Astrocyte of the cerebellum (primary cell): ENCODE measurements around the gene SLC18B1.

Experiments used
- DNase-seq: peaks from one replicate; pipeline ENCODE4 v3.0.0-alpha.2; 2011; ENCODE audit warnings: low read depth
- H3K4me3 ChIP-seq: 2 replicates; pipeline ENCODE4 v1.5.1; 2011; ENCODE audit warnings: mild to moderate bottlenecking, low read depth, low read length, moderate library complexity
- in situ Hi-C: cut with HindIII; loops from 2 replicates; pipeline ENCODE4 v1.10.0; 2017; ENCODE audit warnings: low sequenced_read_pairs
- TF ChIP-seq, protein P1 (sequence below): IDR thresholded peaks from 2 replicates; pipeline ENCODE4 v1.5.1; 2012; ENCODE audit warnings: low read length, low read depth, moderate library complexity, mild to moderate bottlenecking; ENCODE audit errors: missing control alignments

Gene SLC18B1

DNA sequence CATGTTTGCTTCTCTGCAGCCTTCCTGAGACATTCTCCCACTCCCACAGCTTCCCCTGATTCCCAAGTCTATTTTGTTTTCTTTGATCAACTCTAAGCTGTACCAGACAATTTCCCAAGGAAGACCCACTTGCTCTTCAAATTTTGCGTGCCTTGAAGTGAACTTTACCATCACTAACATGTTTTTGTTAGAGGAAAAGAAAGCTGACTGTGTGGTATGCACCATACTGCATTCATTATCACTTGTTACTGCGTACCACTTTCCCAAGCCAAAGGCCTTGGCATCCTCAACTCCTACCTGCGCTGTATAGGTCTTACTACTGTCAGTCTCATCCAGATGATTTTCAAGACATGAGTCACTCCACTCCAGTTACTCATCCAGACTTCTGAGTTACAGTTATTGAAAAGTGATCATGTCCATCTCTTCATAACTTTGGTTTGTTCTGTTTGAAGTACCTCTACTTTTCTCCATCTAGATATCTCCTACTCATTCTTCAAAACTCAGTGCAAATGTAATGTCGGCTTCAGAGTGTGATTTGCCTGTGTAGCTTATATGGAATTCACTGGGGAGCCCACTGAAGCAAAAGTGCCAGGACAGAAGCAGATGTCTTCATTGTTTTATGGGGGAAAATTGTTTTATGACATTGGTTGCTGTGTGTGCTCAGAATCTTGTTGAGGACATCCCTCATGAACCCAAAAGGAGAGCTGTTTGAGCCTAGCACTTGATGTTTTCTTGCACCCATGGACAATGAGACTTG lies 21.1 kb upstream of the SLC18B1 start:
- DNase-seq, result no peak
- H3K4me3 ChIP-seq, result no peak overlapping the region
- TF ChIP-seq, protein P1, sequence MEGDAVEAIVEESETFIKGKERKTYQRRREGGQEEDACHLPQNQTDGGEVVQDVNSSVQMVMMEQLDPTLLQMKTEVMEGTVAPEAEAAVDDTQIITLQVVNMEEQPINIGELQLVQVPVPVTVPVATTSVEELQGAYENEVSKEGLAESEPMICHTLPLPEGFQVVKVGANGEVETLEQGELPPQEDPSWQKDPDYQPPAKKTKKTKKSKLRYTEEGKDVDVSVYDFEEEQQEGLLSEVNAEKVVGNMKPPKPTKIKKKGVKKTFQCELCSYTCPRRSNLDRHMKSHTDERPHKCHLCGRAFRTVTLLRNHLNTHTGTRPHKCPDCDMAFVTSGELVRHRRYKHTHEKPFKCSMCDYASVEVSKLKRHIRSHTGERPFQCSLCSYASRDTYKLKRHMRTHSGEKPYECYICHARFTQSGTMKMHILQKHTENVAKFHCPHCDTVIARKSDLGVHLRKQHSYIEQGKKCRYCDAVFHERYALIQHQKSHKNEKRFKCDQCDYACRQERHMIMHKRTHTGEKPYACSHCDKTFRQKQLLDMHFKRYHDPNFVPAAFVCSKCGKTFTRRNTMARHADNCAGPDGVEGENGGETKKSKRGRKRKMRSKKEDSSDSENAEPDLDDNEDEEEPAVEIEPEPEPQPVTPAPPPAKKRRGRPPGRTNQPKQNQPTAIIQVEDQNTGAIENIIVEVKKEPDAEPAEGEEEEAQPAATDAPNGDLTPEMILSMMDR, result no peak
- in situ Hi-C loops, result loop anchor here (5.0 kb wide), 1 partner anchor 98 kb away; no protein-coding TSS in a partner anchor

DNA sequence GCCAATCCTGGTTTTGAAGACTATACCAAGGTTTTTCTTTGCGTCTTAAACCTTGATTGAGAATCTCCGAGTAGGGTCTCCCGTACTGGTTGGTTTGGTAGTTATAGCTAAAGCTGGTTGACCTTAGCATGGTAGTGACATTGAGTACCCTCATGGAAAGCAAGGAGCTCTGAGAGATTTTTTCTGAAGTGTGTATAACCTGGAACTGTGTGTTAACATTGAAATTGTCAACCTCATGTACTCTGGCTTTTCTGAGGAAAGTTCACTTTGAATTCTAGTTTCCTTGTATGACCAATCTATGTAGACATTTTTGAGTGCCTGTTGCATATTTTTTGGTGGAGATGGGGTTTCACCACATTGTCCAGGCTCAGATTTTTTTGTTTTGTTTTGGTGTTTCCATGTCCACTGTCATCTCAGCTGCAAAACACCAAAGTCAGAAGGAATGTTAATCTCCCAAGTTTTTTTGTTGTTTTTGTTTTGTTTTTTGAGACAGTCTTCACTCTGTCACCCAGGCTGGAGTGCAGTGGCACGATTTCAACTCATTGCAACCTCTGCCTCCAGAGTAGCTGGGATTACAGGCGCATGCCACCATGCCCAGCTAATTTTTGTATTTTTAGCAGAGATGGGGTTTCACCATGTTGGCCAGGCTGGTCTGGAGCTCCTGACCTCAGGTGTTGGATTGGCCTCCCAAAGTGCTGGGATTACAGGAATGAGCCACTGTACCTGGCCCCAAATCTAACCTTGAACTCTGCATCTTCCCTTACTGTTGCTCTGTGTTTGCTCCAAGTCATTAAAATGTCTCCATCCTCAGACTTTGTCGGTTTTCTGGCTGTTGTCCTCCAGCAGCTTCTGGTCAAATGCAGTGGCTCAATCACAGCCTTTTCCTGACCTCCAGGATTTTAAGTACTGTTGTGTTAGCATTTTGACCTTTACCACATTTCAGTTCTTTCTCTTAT lies 20.2 kb upstream of the SLC18B1 start:
- DNase-seq, result no peak
- TF ChIP-seq, protein P1, result no peak
- H3K4me3 ChIP-seq, result no peak overlapping the region
- in situ Hi-C loops, result no loop called here

DNA sequence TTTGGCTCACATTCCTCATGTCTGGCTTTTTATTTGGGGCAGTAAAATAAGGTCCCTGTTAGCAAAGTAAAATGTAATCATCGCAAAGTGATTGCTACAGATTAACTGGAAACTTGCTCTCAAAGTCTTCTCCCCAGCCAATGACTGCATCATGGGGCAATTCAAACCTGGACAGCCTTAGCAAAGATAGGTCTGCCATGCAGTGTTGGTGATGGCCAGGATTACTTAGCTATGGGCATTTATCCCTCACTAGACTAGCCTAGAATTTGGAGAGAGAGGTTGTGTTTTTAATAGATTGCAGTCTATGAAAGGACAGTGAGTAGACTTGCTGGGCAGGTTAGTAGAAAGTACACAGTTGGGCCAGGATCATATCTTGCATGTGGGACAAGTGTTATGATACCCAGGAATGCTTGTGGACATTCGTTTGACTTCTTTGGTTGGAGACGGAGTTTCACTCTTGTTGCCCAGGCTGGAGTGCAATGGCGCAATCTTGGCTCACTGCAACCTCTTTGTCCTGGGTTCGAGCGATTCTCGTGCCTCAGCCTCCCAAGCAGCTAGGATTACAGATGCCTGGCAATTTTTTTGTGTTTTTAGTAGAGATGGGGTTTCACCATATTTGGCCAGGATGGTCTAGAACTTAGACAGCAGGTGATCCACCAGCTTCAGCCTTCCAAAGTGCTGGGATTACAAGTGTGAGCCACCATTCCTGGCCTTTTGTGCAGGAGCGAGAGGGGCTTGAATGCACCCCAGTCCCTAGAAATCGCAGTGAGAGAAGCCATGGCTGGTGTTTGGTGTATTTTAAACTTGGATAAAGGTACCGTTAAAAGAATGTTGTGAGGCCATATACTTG lies 19.3 kb upstream of the SLC18B1 start:
- in situ Hi-C loops, result no loop called here
- TF ChIP-seq, protein P1, result no peak
- DNase-seq, result no peak
- H3K4me3 ChIP-seq, result no peak overlapping the region

DNA sequence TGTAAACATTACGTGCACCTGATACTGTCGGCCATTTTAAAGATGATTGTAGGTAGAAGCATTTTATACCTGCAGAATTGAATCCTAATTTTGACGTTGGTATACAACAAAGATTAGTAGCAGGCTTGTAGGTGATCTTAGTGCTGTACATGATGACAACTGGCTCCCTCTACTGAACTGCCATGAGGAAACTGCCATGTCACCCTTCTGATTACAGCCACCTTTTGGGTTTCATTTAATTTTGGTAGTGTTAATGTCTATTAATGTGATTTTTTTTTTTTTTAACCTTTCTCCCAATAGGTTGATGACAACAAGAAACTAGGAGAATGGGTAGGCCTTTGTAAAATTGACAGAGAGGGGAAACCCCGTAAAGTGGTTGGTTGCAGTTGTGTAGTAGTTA lies 18.2 kb upstream of the SLC18B1 start:
- no peak for DNase-seq
- in situ Hi-C loops, result no loop called here
- no peak overlapping the region for H3K4me3 ChIP-seq
- TF ChIP-seq, protein P1, result no peak

GRCh38 chr6:132814716-132815570 lies 16.5 kb upstream of the SLC18B1 start:
- H3K4me3 ChIP-seq, result peak overlapping the region; percentile 82
- DNase-seq, result no peak
- in situ Hi-C loops, result no loop called here
- TF ChIP-seq, protein P1, result no peak
